H9 (cell line): ENCODE results near the gene CLCNKB. TPM values are rescaled to one million over a fixed set of nuclear protein-coding genes. Genes with fewer than 3 reads are reported as not detected.
A peak's percentile ranks its signal among the peaks of the same experiment; 100 is the strongest.

Experiments
- DNase-seq: peaks from one replicate; pipeline ENCODE4 v3.0.0-alpha.2; 2017
- H2AFZ ChIP-seq: one replicate; pipeline ENCODE4 v1.6.1; 2013; ENCODE audit warnings: mild to moderate bottlenecking, low read length, control low read depth, moderate library complexity
- H2AK5ac ChIP-seq: 2 replicates; pipeline ENCODE4 v1.6.1; 2013; ENCODE audit warnings: low read length, control low read depth, mixed read lengths; ENCODE audit not compliant: insufficient read length
- H2BK120ac ChIP-seq: one replicate; pipeline ENCODE4 v1.6.1; 2013; ENCODE audit warnings: low read depth, mild to moderate bottlenecking, low read length, control low read depth, inconsistent platforms; ENCODE audit not compliant: poor library complexity, severe bottlenecking
- H2BK12ac ChIP-seq: 2 replicates; pipeline ENCODE4 v1.6.1; 2013; ENCODE audit warnings: low read length, control low read depth, mixed read lengths, low read depth; ENCODE audit not compliant: insufficient read length
- H2BK15ac ChIP-seq: 2 replicates; pipeline ENCODE4 v1.6.1; 2013; ENCODE audit warnings: low read depth, low read length, control low read depth
- H2BK20ac ChIP-seq: one replicate; pipeline ENCODE4 v1.6.1; 2013; ENCODE audit warnings: low read depth, mild to moderate bottlenecking, low read length, control low read depth, inconsistent platforms; ENCODE audit not compliant: poor library complexity, severe bottlenecking
- H2BK5ac ChIP-seq: 2 replicates; pipeline ENCODE4 v1.6.1; 2013; ENCODE audit warnings: low read length, control low read depth, mixed read lengths; ENCODE audit not compliant: insufficient read length
- H3K14ac ChIP-seq: 2 replicates; pipeline ENCODE4 v1.6.1; 2013; ENCODE audit warnings: low read length, control low read depth; ENCODE audit not compliant: insufficient read depth
- H3K18ac ChIP-seq: 2 replicates; pipeline ENCODE4 v1.6.1; 2013; ENCODE audit warnings: low read depth, mild to moderate bottlenecking, mixed read lengths, low read length, control low read depth; ENCODE audit not compliant: insufficient read length
- H3K23ac ChIP-seq: 2 replicates; pipeline ENCODE4 v1.6.1; 2013; ENCODE audit warnings: low read length, control low read depth, mixed read lengths, low read depth; ENCODE audit not compliant: insufficient read length
- H3K23me2 ChIP-seq: 2 replicates; pipeline ENCODE4 v1.6.1; 2013; ENCODE audit warnings: low read depth, mild to moderate bottlenecking, mixed read lengths, low read length, control low read depth; ENCODE audit not compliant: insufficient read length, poor library complexity, severe bottlenecking
- H3K27ac ChIP-seq: 2 replicates; pipeline ENCODE4 v1.5.1; 2013; ENCODE audit warnings: low read length, control low read depth, mixed read lengths, low read depth; ENCODE audit not compliant: insufficient read length
- H3K27me3 ChIP-seq: 2 replicates; pipeline ENCODE4 v1.6.1; 2013; ENCODE audit warnings: low read length, control low read depth, inconsistent platforms; ENCODE audit not compliant: insufficient read depth
- H3K4ac ChIP-seq: 2 replicates; pipeline ENCODE4 v1.6.1; 2013; ENCODE audit warnings: low read depth, mild to moderate bottlenecking, control low read depth, inconsistent platforms, low read length, moderate library complexity
- H3K4me1 ChIP-seq: 2 replicates; pipeline ENCODE4 v1.6.1; 2013; ENCODE audit warnings: low read length, control low read depth, inconsistent platforms; ENCODE audit not compliant: insufficient read depth
- H3K4me2 ChIP-seq: 2 replicates; pipeline ENCODE4 v1.6.1; 2013; ENCODE audit warnings: low read length, control low read depth, mixed read lengths; ENCODE audit not compliant: insufficient read length, insufficient read depth
- H3K56ac ChIP-seq: 2 replicates; pipeline ENCODE4 v1.6.1; 2013; ENCODE audit warnings: low read depth, mild to moderate bottlenecking, mixed read lengths, low read length, control low read depth; ENCODE audit not compliant: insufficient read length
- H3K79me1 ChIP-seq: 2 replicates; pipeline ENCODE4 v1.6.1; 2013; ENCODE audit warnings: low read depth, mild to moderate bottlenecking, moderate library complexity, low read length, control low read depth, inconsistent platforms; ENCODE audit not compliant: insufficient read depth, poor library complexity, severe bottlenecking
- H3K79me2 ChIP-seq: 2 replicates; pipeline ENCODE4 v1.6.1; 2013; ENCODE audit warnings: low read length, control low read depth, inconsistent platforms; ENCODE audit not compliant: insufficient read depth
- H3K9ac ChIP-seq: 2 replicates; pipeline ENCODE4 v1.6.1; 2013; ENCODE audit warnings: low read length, control low read depth, mixed read lengths; ENCODE audit not compliant: insufficient read length; ENCODE audit errors: extremely low read depth
- H3K9me3 ChIP-seq: one replicate; pipeline ENCODE4 v1.6.1; 2013; ENCODE audit warnings: low read depth, low read length, inconsistent platforms; ENCODE audit not compliant: control insufficient read depth
- H3T11ph ChIP-seq: one replicate; pipeline ENCODE4 v1.6.1; 2013; ENCODE audit warnings: mild to moderate bottlenecking, low read length, control low read depth, inconsistent platforms
- H4K20me1 ChIP-seq: one replicate; pipeline ENCODE4 v1.6.1; 2013; ENCODE audit not compliant: control insufficient read depth, insufficient read length, insufficient read depth
- H4K5ac ChIP-seq: 2 replicates; pipeline ENCODE4 v1.6.1; 2013; ENCODE audit warnings: low read depth, mild to moderate bottlenecking, mixed read lengths, low read length, control low read depth; ENCODE audit not compliant: insufficient read length
- H4K8ac ChIP-seq: replicated peaks from 2 replicates; pipeline ENCODE4 v1.6.1; 2013; ENCODE audit warnings: low read length, control low read depth, mixed read lengths, low read depth; ENCODE audit not compliant: insufficient read length
- H4K91ac ChIP-seq: 2 replicates; pipeline ENCODE4 v1.6.1; 2013; ENCODE audit warnings: low read depth, mild to moderate bottlenecking, moderate library complexity, mixed read lengths, low read length, control low read depth; ENCODE audit not compliant: insufficient read length
- H3K27ac Mint-ChIP-seq, 3 experiments: 2 replicates in 2 of 3; 3 replicates in 1 of 3; pipeline ENCODE4 v1.8.0; 2020 to 2021; ENCODE audit warnings: mixed read lengths in 3 of 3, mild to moderate bottlenecking in 1 of 3, moderate library complexity in 1 of 3
- H3K27me3 Mint-ChIP-seq: 2 replicates; pipeline ENCODE4 v1.8.0; 2021; ENCODE audit warnings: low read depth, mild to moderate bottlenecking, moderate library complexity, mixed read lengths
- H3K36me3 Mint-ChIP-seq, 3 experiments: 2 replicates in 2 of 3; 3 replicates in 1 of 3; pipeline ENCODE4 v1.8.0; 2020 to 2021; ENCODE audit warnings: low read depth in 3 of 3, mixed read lengths in 3 of 3; ENCODE audit not compliant: insufficient read depth in 1 of 3
- H3K4me1 Mint-ChIP-seq, 2 experiments: 2 replicates each; pipeline ENCODE4 v1.8.0; 2020; ENCODE audit warnings: mixed read lengths in 2 of 2
- H3K4me3 Mint-ChIP-seq, 2 experiments: 2 replicates in 1 of 2; 3 replicates in 1 of 2; pipeline ENCODE4 v1.8.0; 2020 to 2021; ENCODE audit warnings: mild to moderate bottlenecking in 2 of 2, mixed read lengths in 2 of 2, moderate library complexity in 1 of 2
- H3K9me3 Mint-ChIP-seq, 2 experiments: 2 replicates in 1 of 2; 3 replicates in 1 of 2; pipeline ENCODE4 v1.8.0; 2020; ENCODE audit warnings: mild to moderate bottlenecking in 2 of 2, mixed read lengths in 2 of 2, moderate library complexity in 1 of 2
- CTCF ChIP-seq: fragments of 200-600 bp; sonication (generic); conservative IDR thresholded peaks from 3 replicates; pipeline ENCODE4 v1.8.0; 2021; ENCODE audit warnings: antibody characterized with exemption, mild to moderate bottlenecking
- WGBS: extraction: QIAGEN DNeasy Blood & Tissue Kit; methylation state at CpG from one replicate; pipeline ENCODE4 v1.1.7; 2013; ENCODE audit warnings: missing lambda C conversion rate, low lambda C conversion rate, mixed read lengths; ENCODE audit not compliant: insufficient read length; ENCODE audit errors: extremely low coverage; 5-methylcytosine and 5-hydroxymethylcytosine counted together
- total RNA-seq: library from RNA; stranded (reverse); gene quantifications from 2 replicates; pipeline ENCODE4 v1.2.1, GENCODE V29; 2021

The CLCNKB gene
- total RNA-seq, 1 experiment from 2014 or later: 1.7 TPM

- Histone ChIP-seq H4K91ac (no peak overlapping the region), H4K5ac (no peak overlapping the region), H3K27ac (no peak overlapping the region), H3K9ac (no peak overlapping the region), H2AFZ (no peak overlapping the region), H2BK12ac (no peak overlapping the region), H3K56ac (no peak overlapping the region), H3K23ac (no peak overlapping the region), H2BK20ac (no peak overlapping the region), H3K27me3 (no peaks in the 10 kb centered on the region), H4K20me1 (no peaks in the 10 kb centered on the region), H3K4me2 (no peak overlapping the region), H3K14ac (no peak overlapping the region; the same call in 1 of the 2 replicates), H2BK15ac (no peak overlapping the region), H2BK5ac (no peak overlapping the region), H3K4ac (no peak overlapping the region), H3K79me2 (no peaks in the 10 kb centered on the region), H2AK5ac (no peak overlapping the region), H3T11ph (no peak overlapping the region), H3K9me3 (no peaks in the 10 kb centered on the region), H3K18ac (no peak overlapping the region), H3K23me2 (no peaks in the 10 kb centered on the region), H3K4me1 (no peaks in the 10 kb centered on the region), H2BK120ac (no peak overlapping the region), H4K8ac (no peak overlapping the region), H3K79me1 (no peaks in the 10 kb centered on the region)
- peak; percentile 83 for DNase-seq
- peak overlapping the region in 2 of 3 experiments; percentile 53 to 66; a peak in 2 of 7 replicates for H3K27ac Mint-ChIP-seq
- no peaks in the 10 kb centered on the region for H3K36me3 Mint-ChIP-seq
- no CpG with 5 or more reads among the region's 9 CpGs for WGBS
- H3K4me1 Mint-ChIP-seq: peaks cover 9% of the 10 kb centered on the region in 2 experiments; a peak in 3 of 4 replicates
- H3K27me3 Mint-ChIP-seq: peaks cover 7% of the 10 kb centered on the region
- no peak overlapping the region for H3K4me3 Mint-ChIP-seq
- no peaks in the 10 kb centered on the region; a peak in 1 of 5 replicates for H3K9me3 Mint-ChIP-seq
- TF ChIP-seq CTCF: peak; percentile 95
These were observed 38.9 kb downstream of the CLCNKB start for GRCh38 chr1:16082283-16083038.
